Measurements from ENCODE around the gene TPD52L1. TPM values are rescaled to one million over a fixed set of nuclear protein-coding genes. Genes with fewer than 3 reads are reported as not detected.

Gene TPD52L1
- total and polyA plus RNA-seq, 2 donors from 2014 or later = 69.1 to 91.1 TPM

DNA sequence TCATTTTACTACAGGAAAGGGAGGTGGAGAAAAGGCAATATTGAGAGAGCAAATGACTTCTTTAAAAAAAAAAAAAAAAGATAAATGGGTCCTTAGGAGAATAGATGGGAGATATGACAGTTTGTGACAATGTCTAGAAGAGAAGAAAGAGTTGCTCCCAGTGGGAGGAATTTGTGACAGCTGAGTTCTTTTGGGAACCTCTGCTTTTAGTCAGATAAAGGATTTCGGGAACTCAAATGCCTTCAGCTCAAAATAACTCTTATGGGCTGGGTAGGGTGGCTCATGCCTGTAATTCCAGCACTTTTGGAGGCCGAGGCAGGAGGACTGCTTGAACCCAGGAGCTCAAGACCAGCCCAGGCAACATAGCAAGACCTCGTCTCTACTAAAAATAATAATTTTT, 13.1 kb downstream of the TPD52L1 start:
- intact Hi-C loops (cut with DNase I) = no loop called here
- no peak for DNase-seq

GRCh38 chr6:125167579-125167978, 14.0 kb downstream of the TPD52L1 start:
- DNase-seq (no peak), FAIRE-seq (no peak)
- no peak overlapping the region for H3K9ac ChIP-seq (ENCODE audit: low read length in 3 of 3)
- H3K4me3 ChIP-seq (ENCODE audit: low read length in 3 of 3) = no peak overlapping the region
- H3K4me1 ChIP-seq (ENCODE audit: control insufficient read depth in 2 of 3, insufficient read depth in 2 of 3, low read depth in 1 of 3, low read length in 3 of 3) = no peaks in the 10 kb centered on the region
- H3K9me3 ChIP-seq (ENCODE audit: control insufficient read depth in 2 of 3, insufficient read depth in 1 of 3, low read length in 3 of 3) = no peaks in the 10 kb centered on the region
- no peaks in the 10 kb centered on the region for H3K36me3 ChIP-seq (ENCODE audit: control insufficient read depth in 2 of 3, insufficient read depth in 3 of 3, low read length in 3 of 3)
- H3K27me3 ChIP-seq (ENCODE audit: control insufficient read depth, insufficient read depth, low read length) = no peaks in the 10 kb centered on the region
- TF ChIP-seq, protein P1, sequence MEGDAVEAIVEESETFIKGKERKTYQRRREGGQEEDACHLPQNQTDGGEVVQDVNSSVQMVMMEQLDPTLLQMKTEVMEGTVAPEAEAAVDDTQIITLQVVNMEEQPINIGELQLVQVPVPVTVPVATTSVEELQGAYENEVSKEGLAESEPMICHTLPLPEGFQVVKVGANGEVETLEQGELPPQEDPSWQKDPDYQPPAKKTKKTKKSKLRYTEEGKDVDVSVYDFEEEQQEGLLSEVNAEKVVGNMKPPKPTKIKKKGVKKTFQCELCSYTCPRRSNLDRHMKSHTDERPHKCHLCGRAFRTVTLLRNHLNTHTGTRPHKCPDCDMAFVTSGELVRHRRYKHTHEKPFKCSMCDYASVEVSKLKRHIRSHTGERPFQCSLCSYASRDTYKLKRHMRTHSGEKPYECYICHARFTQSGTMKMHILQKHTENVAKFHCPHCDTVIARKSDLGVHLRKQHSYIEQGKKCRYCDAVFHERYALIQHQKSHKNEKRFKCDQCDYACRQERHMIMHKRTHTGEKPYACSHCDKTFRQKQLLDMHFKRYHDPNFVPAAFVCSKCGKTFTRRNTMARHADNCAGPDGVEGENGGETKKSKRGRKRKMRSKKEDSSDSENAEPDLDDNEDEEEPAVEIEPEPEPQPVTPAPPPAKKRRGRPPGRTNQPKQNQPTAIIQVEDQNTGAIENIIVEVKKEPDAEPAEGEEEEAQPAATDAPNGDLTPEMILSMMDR (IDR thresholded peaks at IDR 0.05; ENCODE audit: borderline replicate concordance, extremely low read depth, insufficient read depth) = no peak
- intact Hi-C loops (cut with DNase I) = no loop called here
- no peak overlapping the region for H3K27ac ChIP-seq (ENCODE audit: low read depth in 2 of 2, low read length in 2 of 2)

More for the DNA sequence above, 13.1 kb downstream of the TPD52L1 start:
- no peak for FAIRE-seq
- TF ChIP-seq, protein P1 (IDR thresholded peaks at IDR 0.05; ENCODE audit: borderline replicate concordance, extremely low read depth, insufficient read depth) = no peak
- Histone ChIP-seq H3K4me1 (ENCODE audit: control insufficient read depth in 2 of 3, insufficient read depth in 2 of 3, low read depth in 1 of 3, low read length in 3 of 3) (no peaks in the 10 kb centered on the region), H3K36me3 (ENCODE audit: control insufficient read depth in 2 of 3, insufficient read depth in 3 of 3, low read length in 3 of 3) (no peaks in the 10 kb centered on the region), H3K9ac (ENCODE audit: low read length in 3 of 3) (no peak overlapping the region), H3K27ac (ENCODE audit: low read depth in 2 of 2, low read length in 2 of 2) (no peak overlapping the region), H3K9me3 (ENCODE audit: control insufficient read depth in 2 of 3, insufficient read depth in 1 of 3, low read length in 3 of 3) (no peaks in the 10 kb centered on the region), H3K27me3 (ENCODE audit: control insufficient read depth, insufficient read depth, low read length) (no peaks in the 10 kb centered on the region), H3K4me3 (ENCODE audit: low read length in 3 of 3) (no peak overlapping the region)

- FAIRE-seq (no peak), DNase-seq (no peak)
- intact Hi-C loops (cut with DNase I) = no loop called here
- H3K27ac ChIP-seq (ENCODE audit: low read depth in 2 of 2, low read length in 2 of 2) = no peak overlapping the region
- no peaks in the 10 kb centered on the region for H3K4me1 ChIP-seq (ENCODE audit: control insufficient read depth in 2 of 3, insufficient read depth in 2 of 3, low read depth in 1 of 3, low read length in 3 of 3)
- TF ChIP-seq, protein P1 (IDR thresholded peaks at IDR 0.05; ENCODE audit: borderline replicate concordance, extremely low read depth, insufficient read depth) = no peak
- H3K36me3 ChIP-seq (ENCODE audit: control insufficient read depth in 2 of 3, insufficient read depth in 3 of 3, low read length in 3 of 3) = no peaks in the 10 kb centered on the region
- no peaks in the 10 kb centered on the region for H3K9me3 ChIP-seq (ENCODE audit: control insufficient read depth in 2 of 3, insufficient read depth in 1 of 3, low read length in 3 of 3)
- H3K27me3 ChIP-seq (ENCODE audit: control insufficient read depth, insufficient read depth, low read length) = no peaks in the 10 kb centered on the region
- no peak overlapping the region for H3K9ac ChIP-seq (ENCODE audit: low read length in 3 of 3)
- no peak overlapping the region for H3K4me3 ChIP-seq (ENCODE audit: low read length in 3 of 3)
These were observed 15.5 kb downstream of the TPD52L1 start for GRCh38 chr6:125169058-125169457.

DNA sequence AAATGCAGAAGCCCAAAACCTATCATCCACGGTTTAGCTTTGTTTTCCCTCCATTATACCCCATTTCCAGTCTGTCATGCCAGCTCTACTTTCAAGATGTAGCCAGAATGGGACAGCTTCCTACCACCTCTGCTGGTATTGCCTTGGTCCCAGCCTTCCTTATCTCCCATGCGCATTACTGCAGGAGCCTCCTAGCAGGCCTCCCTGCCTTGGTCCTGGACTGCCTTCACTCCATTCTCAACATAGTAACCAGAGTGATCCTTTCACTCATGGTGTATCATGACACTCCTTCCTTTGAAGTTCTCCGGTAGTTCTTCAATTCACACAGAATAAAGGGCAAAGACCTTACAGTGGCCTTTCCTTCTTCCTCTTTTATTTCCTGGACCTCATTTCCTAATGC, 15.9 kb downstream of the TPD52L1 start:
- Histone ChIP-seq H3K4me1 (ENCODE audit: control insufficient read depth in 2 of 3, insufficient read depth in 2 of 3, low read depth in 1 of 3, low read length in 3 of 3) (no peaks in the 10 kb centered on the region), H3K27ac (ENCODE audit: low read depth in 2 of 2, low read length in 2 of 2) (no peak overlapping the region), H3K9ac (ENCODE audit: low read length in 3 of 3) (no peak overlapping the region), H3K36me3 (ENCODE audit: control insufficient read depth in 2 of 3, insufficient read depth in 3 of 3, low read length in 3 of 3) (no peaks in the 10 kb centered on the region), H3K4me3 (ENCODE audit: low read length in 3 of 3) (no peak overlapping the region), H3K9me3 (ENCODE audit: control insufficient read depth in 2 of 3, insufficient read depth in 1 of 3, low read length in 3 of 3) (no peaks in the 10 kb centered on the region), H3K27me3 (ENCODE audit: control insufficient read depth, insufficient read depth, low read length) (no peaks in the 10 kb centered on the region)
- FAIRE-seq (no peak), DNase-seq (no peak)
- intact Hi-C loops (cut with DNase I) = no loop called here
- TF ChIP-seq, protein P1 (IDR thresholded peaks at IDR 0.05; ENCODE audit: borderline replicate concordance, extremely low read depth, insufficient read depth) = no peak
